WTC11 (cell line): Measurements from ENCODE around the gene RAB13. TPM values are rescaled to one million over a fixed set of nuclear protein-coding genes. Genes with fewer than 3 reads are reported as not detected.
A peak's percentile ranks its signal among the peaks of the same experiment; 100 is the strongest.

Experiments used
- ATAC-seq: fragments of 200-7000 bp; cut with Tn5 transposase; 2 replicates; pipeline ENCODE4 v1.10.0; 2021; ENCODE audit warnings: mild to moderate bottlenecking, moderate library complexity
- CTCF ChIA-PET: fragments of 300-600 bp; sonication (Branson Sonifier 250); formaldehyde crosslinking; loops from one replicate; lab custom pipeline; 2021; ENCODE audit warnings: antibody characterized with exemption; lab: Charles Lee
- POLR2A ChIA-PET: fragments of 350-600 bp; sonication (Branson Sonifier 250); formaldehyde crosslinking; loops from one replicate; lab custom pipeline; 2021; ENCODE audit warnings: antibody characterized with exemption; lab: Charles Lee
- DNase-seq: peaks from one replicate; pipeline ENCODE4 v3.0.0; 2021; ENCODE audit warnings: low spot score
- H3K27ac Mint-ChIP-seq: 2 replicates; pipeline ENCODE4 v1.8.0; 2021; ENCODE audit warnings: mixed read lengths
- H3K27me3 Mint-ChIP-seq: 2 replicates; pipeline ENCODE4 v1.8.0; 2021; ENCODE audit warnings: low read depth, mild to moderate bottlenecking, moderate library complexity, mixed read lengths
- H3K36me3 Mint-ChIP-seq: 2 replicates; pipeline ENCODE4 v1.8.0; 2021; ENCODE audit warnings: mixed read lengths
- H3K4me1 Mint-ChIP-seq: 2 replicates; pipeline ENCODE4 v1.8.0; 2022; ENCODE audit warnings: mixed read lengths
- H3K4me3 Mint-ChIP-seq: 2 replicates; pipeline ENCODE4 v1.8.0; 2021; ENCODE audit warnings: mild to moderate bottlenecking, moderate library complexity, mixed read lengths
- H3K9me3 Mint-ChIP-seq: 2 replicates; pipeline ENCODE4 v1.8.0; 2021; ENCODE audit warnings: mixed read lengths
- AFF4 ChIP-seq: sonication (generic); formaldehyde crosslinking; IDR thresholded peaks from 2 replicates; pipeline ENCODE4 v1.8.1; 2023; ENCODE audit warnings: mild to moderate bottlenecking, missing genetic modification reagents, borderline replicate concordance
- ATF2 ChIP-seq: sonication (generic); formaldehyde crosslinking; IDR thresholded peaks from 2 replicates; pipeline ENCODE4 v1.8.1; 2022; ENCODE audit warnings: low read depth, missing genetic modification reagents, borderline replicate concordance
- ATF6 ChIP-seq: sonication (generic); formaldehyde crosslinking; IDR thresholded peaks from 2 replicates; pipeline ENCODE4 v1.8.1; 2023; ENCODE audit warnings: mild to moderate bottlenecking, missing genetic modification reagents
- FOXP4 ChIP-seq: sonication (generic); formaldehyde crosslinking; IDR thresholded peaks from 2 replicates; pipeline ENCODE4 v1.8.0; 2022; ENCODE audit warnings: mild to moderate bottlenecking, missing genetic modification reagents
- HMGXB4 ChIP-seq: sonication (generic); formaldehyde crosslinking; IDR thresholded peaks from 2 replicates; pipeline ENCODE4 v1.8.1; 2023; ENCODE audit warnings: mild to moderate bottlenecking, moderate library complexity, missing genetic modification reagents
- JAZF1 ChIP-seq: fragments of 250-450 bp; sonication (Bioruptor Pico); IDR thresholded peaks from 2 replicates; pipeline ENCODE4 v1.9.0; 2021; ENCODE audit warnings: moderate library complexity, mild to moderate bottlenecking, inconsistent platforms
- MYBL2 ChIP-seq: sonication (generic); formaldehyde crosslinking; IDR thresholded peaks from 2 replicates; pipeline ENCODE4 v1.8.1; 2023; ENCODE audit warnings: mild to moderate bottlenecking, moderate library complexity, missing genetic modification reagents
- NR3C1 ChIP-seq: sonication (generic); formaldehyde crosslinking; conservative IDR thresholded peaks from 2 replicates; pipeline ENCODE4 v1.8.1; 2023; ENCODE audit warnings: low read depth, mild to moderate bottlenecking, missing genetic modification reagents
- PRRX2 ChIP-seq: fragments of 250-450 bp; sonication (Bioruptor Pico); IDR thresholded peaks from 2 replicates; pipeline ENCODE4 v1.8.0; 2021; ENCODE audit warnings: mild to moderate bottlenecking
- ZMAT4 ChIP-seq: fragments of 250-450 bp; sonication (Bioruptor Pico); IDR thresholded peaks from 2 replicates; pipeline ENCODE4 v1.9.0; 2021; ENCODE audit warnings: mild to moderate bottlenecking
- ZNF219 ChIP-seq: sonication (generic); formaldehyde crosslinking; IDR thresholded peaks from 2 replicates; pipeline ENCODE4 v1.8.0; 2023; ENCODE audit warnings: missing genetic modification reagents, mild to moderate bottlenecking, borderline replicate concordance
- ZNF671 ChIP-seq: fragments of 250-450 bp; sonication (Bioruptor Pico); IDR thresholded peaks from 2 replicates; pipeline ENCODE4 v1.8.0; 2021; ENCODE audit warnings: mild to moderate bottlenecking
- total RNA-seq: library from RNA; stranded (reverse); gene quantifications from 3 replicates; pipeline ENCODE4 v1.2.3, GENCODE V29; 2021

The RAB13 gene
- total RNA-seq, 1 experiment from 2014 or later: 126 TPM

GRCh38 chr1:153977250-153978240 lies 8.6 kb downstream of the RAB13 start, which contains the start of gene JTB (continued):
- no peak for TF ChIP-seq NR3C1 (CRISPR knock-in tag)
- peak; percentile 77; the same call in 1 of the 2 replicates for TF ChIP-seq HMGXB4 (CRISPR knock-in tag)
- TF ChIP-seq ZNF219 (CRISPR knock-in tag): peak; percentile 80; the same call in 1 of the 2 replicates
- TF ChIP-seq ATF2 (CRISPR knock-in tag): no peak
- no peak for TF ChIP-seq ZMAT4 (CRISPR knock-in tag)

GRCh38 chr1:153976819-153977249 lies 9.3 kb downstream of the RAB13 start:
- DNase-seq: no peak
- Mint-ChIP-seq H3K27ac (peak overlapping the region; percentile 97), H3K36me3 (peaks cover 34% of the 10 kb centered on the region), H3K9me3 (no peaks in the 10 kb centered on the region), H3K4me3 (peak overlapping the region; percentile 98), H3K4me1 (peaks cover 31% of the 10 kb centered on the region), H3K27me3 (no peaks in the 10 kb centered on the region)
- ATAC-seq: no peak; the same call in 1 of the 2 replicates
- ChIA-PET POLR2A (interaction anchor here (1.0 to 3.1 kb wide), 10 partner anchors 9 to 343 kb away, joined by 3 to 55 read pairs (median 5); partner anchors contain the start of genes CHTOP, CREB3L4, GATAD2B and RAB13), CTCF (interaction anchor here (0.9 to 4.3 kb wide), 9 partner anchors 10 to 482 kb away, joined by 3 to 26 read pairs (median 4); partner anchors contain the start of genes CREB3L4, DENND4B, RAB13 and RPS27)
- no peak for TF ChIP-seq AFF4 (CRISPR knock-in tag)

- H3K9me3 Mint-ChIP-seq: no peaks in the 10 kb centered on the region
- TF ChIP-seq ATF6 (CRISPR knock-in tag): no peak
- no peak for TF ChIP-seq MYBL2
- no peak for TF ChIP-seq PRRX2
- TF ChIP-seq FOXP4 (CRISPR knock-in tag): no peak
- TF ChIP-seq ZNF671 (CRISPR knock-in tag): no peak
- TF ChIP-seq JAZF1 (CRISPR knock-in tag): no peak
- 0 out of 2 replicates have a peak overlapping the region, but pooled peaks have one; percentile 56 for H3K27ac Mint-ChIP-seq
- CTCF ChIA-PET: no interaction called here
- no peaks in the 10 kb centered on the region for H3K27me3 Mint-ChIP-seq
- H3K4me3 Mint-ChIP-seq: no peak overlapping the region
- H3K4me1 Mint-ChIP-seq: peaks cover 31% of the 10 kb centered on the region
- peaks cover 31% of the 10 kb centered on the region for H3K36me3 Mint-ChIP-seq
- ATAC-seq (no peak), DNase-seq (no peak)
- POLR2A ChIA-PET: no interaction called here
Measured at GRCh38 chr1:153973525-153973924, 12.6 kb downstream of the RAB13 start.
